IMR-90 (cell line): ENCODE data around the gene EDN2. TPM values are rescaled to one million over a fixed set of nuclear protein-coding genes. Genes with fewer than 3 reads are reported as not detected.

Experiments
- ATAC-seq: fragments of 200-7000 bp; cut with Tn5 transposase; 2 replicates; pipeline ENCODE4 v1.9.1; 2020; ENCODE audit warnings: low read depth, mild to moderate bottlenecking, moderate library complexity
- BruUV-seq: library from RNA; stranded (reverse); fragments of 400-500 nt; replicated peaks from 2 replicates; lab custom pipeline; 2021; lab: Mats Ljungman, UMichigan
- CTCF ChIA-PET: fragments of 300-600 bp; formaldehyde crosslinking; extraction: SDS; loops from one replicate; lab custom pipeline; 2021; ENCODE audit warnings: antibody characterized with exemption; lab: Yijun Ruan, JAX
- POLR2A ChIA-PET: fragments of 300-600 bp; sonication (Branson Sonifier 250); formaldehyde crosslinking; loops from one replicate; lab custom pipeline; 2022; ENCODE audit warnings: antibody characterized with exemption; ENCODE audit not compliant: unreplicated experiment; lab: Charles Lee
- DNase-seq: peaks from one replicate; pipeline ENCODE4 v3.0.0; 2013
- H2AFZ ChIP-seq: replicated peaks from 2 replicates; pipeline ENCODE3; 2013; ENCODE audit warnings: low read length, mild to moderate bottlenecking; ENCODE audit not compliant: poor library complexity
- H2AK5ac ChIP-seq: 2 replicates; pipeline ENCODE4 v1.6.1; 2013; ENCODE audit warnings: low read depth, low read length, inconsistent platforms
- H2AK9ac ChIP-seq: replicated peaks from 2 replicates; pipeline ENCODE3; 2013; ENCODE audit warnings: mild to moderate bottlenecking, low read depth, low read length, moderate library complexity; ENCODE audit not compliant: poor library complexity
- H2BK120ac ChIP-seq: 2 replicates; pipeline ENCODE4 v1.6.1; 2013; ENCODE audit warnings: low read depth, low read length, inconsistent platforms
- H2BK15ac ChIP-seq: 3 replicates; pipeline ENCODE4 v1.6.1; 2013; ENCODE audit warnings: low read depth, low read length, inconsistent platforms
- H2BK20ac ChIP-seq: 2 replicates; pipeline ENCODE4 v1.6.1; 2013; ENCODE audit warnings: low read depth, mild to moderate bottlenecking, inconsistent platforms, low read length, moderate library complexity
- H2BK5ac ChIP-seq: 2 replicates; pipeline ENCODE4 v1.6.1; 2013; ENCODE audit warnings: mild to moderate bottlenecking, low read depth, low read length, inconsistent platforms; ENCODE audit not compliant: poor library complexity, severe bottlenecking
- H3K14ac ChIP-seq: replicated peaks from 2 replicates; pipeline ENCODE4 v1.6.1; 2013; ENCODE audit warnings: low read depth, low read length, inconsistent platforms
- H3K18ac ChIP-seq: 2 replicates; pipeline ENCODE4 v1.6.1; 2013; ENCODE audit warnings: low read depth, low read length, control low read depth
- H3K23ac ChIP-seq: 2 replicates; pipeline ENCODE4 v1.6.1; 2013; ENCODE audit warnings: low read depth, low read length, inconsistent platforms
- H3K27ac ChIP-seq: 2 replicates; pipeline ENCODE4 v1.5.1; 2013; ENCODE audit warnings: mild to moderate bottlenecking, control low read depth, low read length; ENCODE audit not compliant: insufficient read depth
- H3K27me3 ChIP-seq: 2 replicates; pipeline ENCODE4 v1.6.1; 2013; ENCODE audit warnings: low read length; ENCODE audit not compliant: control insufficient read depth, insufficient read depth
- H3K36me3 ChIP-seq: 2 replicates; pipeline ENCODE4 v1.6.1; 2013; ENCODE audit warnings: low read length, mixed read lengths; ENCODE audit not compliant: control insufficient read depth, insufficient read depth
- H3K4ac ChIP-seq: 2 replicates; pipeline ENCODE4 v1.6.1; 2013; ENCODE audit warnings: low read depth, low read length, inconsistent platforms
- H3K4me1 ChIP-seq: 2 replicates; pipeline ENCODE4 v1.6.1; 2013; ENCODE audit warnings: low read length, mixed read lengths; ENCODE audit not compliant: control insufficient read depth, insufficient read depth
- H3K4me2 ChIP-seq: 2 replicates; pipeline ENCODE4 v1.6.1; 2013; ENCODE audit warnings: low read depth, mild to moderate bottlenecking, control low read depth, low read length, moderate library complexity
- H3K4me3 ChIP-seq: 2 replicates; pipeline ENCODE4 v1.5.1; 2013; ENCODE audit warnings: low read depth, mild to moderate bottlenecking, control low read depth, low read length, moderate library complexity; ENCODE audit not compliant: insufficient read depth
- H3K56ac ChIP-seq: 2 replicates; pipeline ENCODE4 v1.6.1; 2013; ENCODE audit warnings: low read length, inconsistent platforms; ENCODE audit not compliant: insufficient read depth; ENCODE audit errors: extremely low read depth
- H3K79me1 ChIP-seq, 2 experiments: 2 replicates each; pipeline ENCODE4 v1.6.1; 2013; ENCODE audit warnings: low read length in 2 of 2, inconsistent platforms in 1 of 2, low read depth in 1 of 2
- H3K9ac ChIP-seq: 2 replicates; pipeline ENCODE4 v1.6.1; 2013; ENCODE audit warnings: low read depth, low read length, control low read depth
- H3K9me1 ChIP-seq: 2 replicates; pipeline ENCODE4 v1.6.1; 2013; ENCODE audit warnings: low read length, inconsistent platforms; ENCODE audit not compliant: insufficient read depth
- H3K9me3 ChIP-seq: 2 replicates; pipeline ENCODE4 v1.6.1; 2013; ENCODE audit warnings: low read length; ENCODE audit not compliant: control insufficient read depth, insufficient read depth
- H4K20me1 ChIP-seq: 2 replicates; pipeline ENCODE4 v1.6.1; 2013; ENCODE audit warnings: low read length, inconsistent platforms; ENCODE audit not compliant: insufficient read depth
- H4K5ac ChIP-seq: 2 replicates; pipeline ENCODE4 v1.6.1; 2013; ENCODE audit warnings: mild to moderate bottlenecking, low read depth, low read length, control low read depth
- H4K8ac ChIP-seq, 2 experiments: 2 replicates each; pipeline ENCODE4 v1.6.1; 2013; ENCODE audit warnings: low read depth in 2 of 2, low read length in 2 of 2, control low read depth in 1 of 2, inconsistent platforms in 1 of 2
- H4K91ac ChIP-seq: 2 replicates; pipeline ENCODE4 v1.6.1; 2013; ENCODE audit warnings: low read depth, low read length, inconsistent platforms; ENCODE audit not compliant: insufficient read depth
- BHLHE40 ChIP-seq: fragments of 150-350 bp; IDR thresholded peaks from 2 replicates; pipeline ENCODE4 v1.6.1; 2016; ENCODE audit warnings: mild to moderate bottlenecking, low read depth, low read length
- CEBPB ChIP-seq: IDR thresholded peaks from 2 replicates; pipeline ENCODE4 v1.6.1; 2012; ENCODE audit warnings: low read depth, low read length, improper control_type of control experiment
- CHD1 ChIP-seq: IDR thresholded peaks from 2 replicates; pipeline ENCODE4 v1.6.1; 2012; ENCODE audit warnings: low read depth, low read length, improper control_type of control experiment
- FOS ChIP-seq: fragments of 150-350 bp; IDR thresholded peaks from 2 replicates; pipeline ENCODE4 v1.6.1; 2016; ENCODE audit warnings: low read depth, low read length
- MAFK ChIP-seq: IDR thresholded peaks from 2 replicates; pipeline ENCODE4 v1.6.1; 2012; ENCODE audit warnings: low read depth, low read length, improper control_type of control experiment
- MAZ ChIP-seq: IDR thresholded peaks from 2 replicates; pipeline ENCODE4 v1.6.1; 2012; ENCODE audit warnings: low read depth, mild to moderate bottlenecking, low read length, improper control_type of control experiment, moderate library complexity, borderline replicate concordance
- MXI1 ChIP-seq: IDR thresholded peaks from 2 replicates; pipeline ENCODE4 v1.6.1; 2012; ENCODE audit warnings: low read depth, mild to moderate bottlenecking, low read length, moderate library complexity, borderline replicate concordance
- NFE2L2 ChIP-seq: fragments of 150-350 bp; IDR thresholded peaks from 2 replicates; pipeline ENCODE4 v1.6.1; 2016; ENCODE audit warnings: low read depth, mild to moderate bottlenecking, low read length
- POLR2A ChIP-seq: IDR thresholded peaks from 2 replicates; pipeline ENCODE4 v1.6.1; 2012; ENCODE audit warnings: mild to moderate bottlenecking, low read depth, low read length
- RAD21 ChIP-seq: IDR thresholded peaks from 2 replicates; pipeline ENCODE4 v1.6.1; 2012; ENCODE audit warnings: low read length, improper control_type of control experiment
- RCOR1 ChIP-seq: IDR thresholded peaks from 2 replicates; pipeline ENCODE4 v1.6.1; 2012; ENCODE audit warnings: mild to moderate bottlenecking, low read length, improper control_type of control experiment; ENCODE audit not compliant: insufficient replicate concordance
- RFX5 ChIP-seq: IDR thresholded peaks from 2 replicates; pipeline ENCODE4 v1.8.0; 2012; ENCODE audit warnings: low read depth, mild to moderate bottlenecking, low read length, moderate library complexity
- SMC3 ChIP-seq: fragments of 150-350 bp; IDR thresholded peaks from 2 replicates; pipeline ENCODE4 v1.6.1; 2016; ENCODE audit warnings: low read depth, mild to moderate bottlenecking, antibody characterized with exemption, low read length, moderate library complexity
- WGBS, 2 experiments: methylation state at CpG; one replicate each; pipeline versions ENCODE4 v1.1.5 to v1.1.7; 2013; ENCODE audit warnings: missing lambda C conversion rate in 2 of 2; ENCODE audit not compliant: insufficient read length in 1 of 2; ENCODE audit errors: extremely low coverage in 2 of 2; 5-methylcytosine and 5-hydroxymethylcytosine counted together
- dilution Hi-C: fragments of 300-500 bp; cut with HindIII; formaldehyde crosslinking; loops from one replicate; pipeline ENCODE4 v1.14.3; 2018; ENCODE audit warnings: low sequenced_read_pairs; ENCODE audit not compliant: unreplicated experiment
- in situ Hi-C: fragments of 300-500 bp; cut with MboI; formaldehyde crosslinking; loops from 3 replicates; pipeline ENCODE4 v1.14.3; 2019; ENCODE audit warnings: low sequenced_read_pairs, inconsistent platforms, mixed read lengths
- intact Hi-C: fragments of 100-400 bp; cut with micrococcal nuclease; formaldehyde crosslinking; loops from 2 replicates; pipeline ENCODE4 v1.10.0; 2022
- polyA plus RNA-seq, 3 experiments: library from polyadenylated mRNA; depleted of rRNA; stranded (reverse); fragments of >200 nt; gene quantifications; 2 replicates each; pipeline ENCODE4 v1.2.3, GENCODE V29; 2012; ENCODE audit warnings: low replicate concordance in 1 of 3
- total RNA-seq: library from RNA; depleted of rRNA; stranded (reverse); fragments of >200 nt; gene quantifications from 2 replicates; pipeline ENCODE4 v1.2.3, GENCODE V29; 2012
- TF ChIP-seq, protein P1 (sequence below): fragments of 150-350 bp; IDR thresholded peaks from 2 replicates; pipeline ENCODE4 v1.6.1; 2017; ENCODE audit warnings: mild to moderate bottlenecking, antibody characterized with exemption, low read length, low read depth
- TF ChIP-seq, protein P2 (sequence below): fragments of 150-350 bp; IDR thresholded peaks from 2 replicates; pipeline ENCODE4 v1.6.1; 2016; ENCODE audit warnings: low read depth, mild to moderate bottlenecking, low read length, moderate library complexity, borderline replicate concordance
- TF ChIP-seq, protein P3 (sequence below): conservative IDR thresholded peaks from 2 replicates; pipeline ENCODE4 v1.5.1; 2012; ENCODE audit warnings: mild to moderate bottlenecking, low read depth, low read length, improper control_type of control experiment

The EDN2 gene
- total and polyA plus RNA-seq, 2 of the 4 experiments (the other 2 are of a cell fraction) = 0.27 TPM; not detected in 1

DNA sequence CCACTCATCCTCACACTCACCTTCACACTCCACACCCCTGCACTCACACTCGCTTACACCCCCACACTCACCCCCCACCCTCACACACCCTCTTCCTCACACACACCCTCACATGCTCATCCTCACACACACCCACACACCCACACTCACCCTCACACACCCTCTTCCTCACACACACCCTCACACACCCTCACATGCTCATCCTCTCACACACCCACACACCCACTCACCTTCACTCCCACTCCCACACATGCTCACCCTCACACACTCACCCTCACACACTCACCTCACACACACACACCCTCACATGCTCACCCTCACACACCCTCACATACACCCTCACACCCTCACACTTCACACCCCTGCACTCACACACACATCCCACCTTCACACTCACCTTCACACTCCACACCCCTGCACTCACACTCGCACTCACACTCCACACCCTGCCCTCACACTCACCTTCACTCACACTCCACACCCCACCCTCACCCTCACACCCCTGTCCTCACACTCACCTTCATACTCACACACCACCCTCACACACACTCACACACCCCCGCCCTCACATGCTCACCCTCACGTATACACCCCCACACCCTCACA is 42.6 kb upstream of the EDN2 start:
- no peak overlapping the region for H3K56ac ChIP-seq
- no peak for DNase-seq

More for the DNA sequence above, 42.6 kb upstream of the EDN2 start:
- dilution Hi-C loops (no loop called here), in situ Hi-C loops (no loop called here), intact Hi-C loops (no loop called here)
- BruUV-seq = no TSS peak
- no peaks in the 10 kb centered on the region for H3K79me1 ChIP-seq
- H3K9me3 ChIP-seq = no peaks in the 10 kb centered on the region
- no peak overlapping the region for H3K23ac ChIP-seq
- ChIA-PET CTCF (no interaction called here), POLR2A (no interaction called here)
- no peak overlapping the region for H4K8ac ChIP-seq
- no peak overlapping the region for H3K18ac ChIP-seq
- H4K91ac ChIP-seq = no peak overlapping the region
- no peak overlapping the region for H2BK120ac ChIP-seq
- H3K36me3 ChIP-seq = no peaks in the 10 kb centered on the region
- no peaks in the 10 kb centered on the region for H4K20me1 ChIP-seq
- H2BK5ac ChIP-seq = peak overlapping the region; percentile 54
- no peak for ATAC-seq
- TF ChIP-seq MAZ (no peak), RCOR1 (no peak), CEBPB (no peak), POLR2A (no peak), BHLHE40 (no peak), NFE2L2 (no peak), MAFK (no peak), MXI1 (no peak), RFX5 (no peak), SMC3 (no peak), FOS (no peak), CHD1 (no peak), RAD21 (no peak)
- TF ChIP-seq, protein P1, sequence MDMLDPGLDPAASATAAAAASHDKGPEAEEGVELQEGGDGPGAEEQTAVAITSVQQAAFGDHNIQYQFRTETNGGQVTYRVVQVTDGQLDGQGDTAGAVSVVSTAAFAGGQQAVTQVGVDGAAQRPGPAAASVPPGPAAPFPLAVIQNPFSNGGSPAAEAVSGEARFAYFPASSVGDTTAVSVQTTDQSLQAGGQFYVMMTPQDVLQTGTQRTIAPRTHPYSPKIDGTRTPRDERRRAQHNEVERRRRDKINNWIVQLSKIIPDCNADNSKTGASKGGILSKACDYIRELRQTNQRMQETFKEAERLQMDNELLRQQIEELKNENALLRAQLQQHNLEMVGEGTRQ = no peak
- TF ChIP-seq, protein P2, sequence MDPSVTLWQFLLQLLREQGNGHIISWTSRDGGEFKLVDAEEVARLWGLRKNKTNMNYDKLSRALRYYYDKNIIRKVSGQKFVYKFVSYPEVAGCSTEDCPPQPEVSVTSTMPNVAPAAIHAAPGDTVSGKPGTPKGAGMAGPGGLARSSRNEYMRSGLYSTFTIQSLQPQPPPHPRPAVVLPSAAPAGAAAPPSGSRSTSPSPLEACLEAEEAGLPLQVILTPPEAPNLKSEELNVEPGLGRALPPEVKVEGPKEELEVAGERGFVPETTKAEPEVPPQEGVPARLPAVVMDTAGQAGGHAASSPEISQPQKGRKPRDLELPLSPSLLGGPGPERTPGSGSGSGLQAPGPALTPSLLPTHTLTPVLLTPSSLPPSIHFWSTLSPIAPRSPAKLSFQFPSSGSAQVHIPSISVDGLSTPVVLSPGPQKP = no peak
- TF ChIP-seq, protein P3, sequence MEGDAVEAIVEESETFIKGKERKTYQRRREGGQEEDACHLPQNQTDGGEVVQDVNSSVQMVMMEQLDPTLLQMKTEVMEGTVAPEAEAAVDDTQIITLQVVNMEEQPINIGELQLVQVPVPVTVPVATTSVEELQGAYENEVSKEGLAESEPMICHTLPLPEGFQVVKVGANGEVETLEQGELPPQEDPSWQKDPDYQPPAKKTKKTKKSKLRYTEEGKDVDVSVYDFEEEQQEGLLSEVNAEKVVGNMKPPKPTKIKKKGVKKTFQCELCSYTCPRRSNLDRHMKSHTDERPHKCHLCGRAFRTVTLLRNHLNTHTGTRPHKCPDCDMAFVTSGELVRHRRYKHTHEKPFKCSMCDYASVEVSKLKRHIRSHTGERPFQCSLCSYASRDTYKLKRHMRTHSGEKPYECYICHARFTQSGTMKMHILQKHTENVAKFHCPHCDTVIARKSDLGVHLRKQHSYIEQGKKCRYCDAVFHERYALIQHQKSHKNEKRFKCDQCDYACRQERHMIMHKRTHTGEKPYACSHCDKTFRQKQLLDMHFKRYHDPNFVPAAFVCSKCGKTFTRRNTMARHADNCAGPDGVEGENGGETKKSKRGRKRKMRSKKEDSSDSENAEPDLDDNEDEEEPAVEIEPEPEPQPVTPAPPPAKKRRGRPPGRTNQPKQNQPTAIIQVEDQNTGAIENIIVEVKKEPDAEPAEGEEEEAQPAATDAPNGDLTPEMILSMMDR = no peak
- H3K9me1 ChIP-seq = 0 out of 2 replicates have a peak, but pooled peaks cover 6% of the 10 kb centered on the region
- WGBS, 2 experiments = 96 to 100% methylated on average over 2 to 4 of the region's 4 CpGs
- no peak overlapping the region for H2BK15ac ChIP-seq
- no peak overlapping the region for H3K9ac ChIP-seq
- H3K4me1 ChIP-seq = no peaks in the 10 kb centered on the region
- no peaks in the 10 kb centered on the region; the same call in 1 of the 2 replicates for H3K27me3 ChIP-seq
- H3K27ac ChIP-seq = no peak overlapping the region
- H2BK20ac ChIP-seq = no peak overlapping the region
- H3K4me3 ChIP-seq = no peak overlapping the region
- H4K5ac ChIP-seq = no peak overlapping the region
- H2AK9ac ChIP-seq = no peak overlapping the region
- H3K14ac ChIP-seq = no peak overlapping the region
- no peak overlapping the region for H3K4me2 ChIP-seq
- H3K4ac ChIP-seq = no peak overlapping the region
- H2AK5ac ChIP-seq = peak overlapping the region; percentile 16; the same call in 1 of the 2 replicates
- H2AFZ ChIP-seq = no peak overlapping the region
